ENCODE data around the gene RAET1G. TPM values are rescaled to one million over a fixed set of nuclear protein-coding genes. Genes with fewer than 3 reads are reported as not detected.
"Not testable (repeated sequence)": the region's sequence is repeated elsewhere in the genome, so short reads cannot be mapped to it uniquely, and the experiment has no call there.

RAET1G gene
- total and polyA plus RNA-seq, 12 donors, result 0.21 to 0.37 (median 0.34) TPM; not detected in 8

DNA sequence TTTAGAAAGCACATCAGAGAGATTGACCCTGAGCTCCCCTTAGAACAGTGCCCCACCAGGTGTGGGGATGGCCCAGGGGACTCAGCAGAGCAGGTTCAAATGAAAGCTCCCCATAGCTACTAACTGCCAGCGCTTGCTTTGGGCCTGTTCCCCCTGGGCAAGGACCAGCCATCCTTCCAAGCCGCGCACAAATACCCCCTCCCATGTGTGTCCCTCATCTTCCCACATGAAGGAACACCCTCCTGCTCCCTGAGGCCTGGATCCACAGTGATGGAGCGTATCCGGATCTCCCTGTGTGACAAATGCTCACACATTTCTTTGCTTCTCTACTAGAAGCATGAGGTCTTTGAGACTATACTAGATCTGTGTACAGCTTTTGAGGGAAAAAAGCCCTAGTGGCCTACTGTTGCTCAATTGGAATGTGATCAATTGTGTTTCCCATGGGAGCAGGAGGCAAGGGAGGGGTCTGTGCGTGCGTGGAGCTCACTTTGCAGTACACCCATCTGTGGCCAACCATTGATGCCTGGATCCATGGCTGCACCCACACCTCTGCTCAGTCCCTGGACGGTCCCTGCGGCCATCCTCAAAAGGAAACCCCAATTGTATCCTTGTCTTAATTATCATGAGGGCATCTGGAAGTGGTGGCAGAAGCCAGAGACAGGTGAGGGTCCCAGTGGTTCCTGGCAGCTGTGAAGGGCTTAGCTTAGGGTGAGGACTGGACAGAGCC, 1.4 kb upstream of the RAET1G start:
- H3K4me3 ChIP-seq, result no peak overlapping the region
- H3K36me3 ChIP-seq, result no peaks in the 10 kb centered on the region
- ATAC-seq (no peak), DNase-seq (no peak)
- intact Hi-C loops (cut with DNase I), result loop anchor here in 7 of 10 donors (2.0 to 10.0 kb wide), 5 partner anchors 28 to 380 kb away; partner anchors contain the start of gene PPIL4 (in 1 of the 7)
- H3K27ac ChIP-seq, result no peak overlapping the region
- H3K27me3 ChIP-seq, result peaks cover 0 to 75% (median 10%) of the 10 kb centered on the region in 7 donors
- TF ChIP-seq, protein P1, sequence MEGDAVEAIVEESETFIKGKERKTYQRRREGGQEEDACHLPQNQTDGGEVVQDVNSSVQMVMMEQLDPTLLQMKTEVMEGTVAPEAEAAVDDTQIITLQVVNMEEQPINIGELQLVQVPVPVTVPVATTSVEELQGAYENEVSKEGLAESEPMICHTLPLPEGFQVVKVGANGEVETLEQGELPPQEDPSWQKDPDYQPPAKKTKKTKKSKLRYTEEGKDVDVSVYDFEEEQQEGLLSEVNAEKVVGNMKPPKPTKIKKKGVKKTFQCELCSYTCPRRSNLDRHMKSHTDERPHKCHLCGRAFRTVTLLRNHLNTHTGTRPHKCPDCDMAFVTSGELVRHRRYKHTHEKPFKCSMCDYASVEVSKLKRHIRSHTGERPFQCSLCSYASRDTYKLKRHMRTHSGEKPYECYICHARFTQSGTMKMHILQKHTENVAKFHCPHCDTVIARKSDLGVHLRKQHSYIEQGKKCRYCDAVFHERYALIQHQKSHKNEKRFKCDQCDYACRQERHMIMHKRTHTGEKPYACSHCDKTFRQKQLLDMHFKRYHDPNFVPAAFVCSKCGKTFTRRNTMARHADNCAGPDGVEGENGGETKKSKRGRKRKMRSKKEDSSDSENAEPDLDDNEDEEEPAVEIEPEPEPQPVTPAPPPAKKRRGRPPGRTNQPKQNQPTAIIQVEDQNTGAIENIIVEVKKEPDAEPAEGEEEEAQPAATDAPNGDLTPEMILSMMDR (IDR thresholded peaks at IDR 0.05), result no peak
- H3K4me1 ChIP-seq, result peaks cover 3 to 33% (median 23%) of the 10 kb centered on the region in 9 donors
- 75 to 82% methylated on average over 9 of the region's 9 CpGs for WGBS, 2 donors
- no peaks in the 10 kb centered on the region for H3K9me3 ChIP-seq

DNA sequence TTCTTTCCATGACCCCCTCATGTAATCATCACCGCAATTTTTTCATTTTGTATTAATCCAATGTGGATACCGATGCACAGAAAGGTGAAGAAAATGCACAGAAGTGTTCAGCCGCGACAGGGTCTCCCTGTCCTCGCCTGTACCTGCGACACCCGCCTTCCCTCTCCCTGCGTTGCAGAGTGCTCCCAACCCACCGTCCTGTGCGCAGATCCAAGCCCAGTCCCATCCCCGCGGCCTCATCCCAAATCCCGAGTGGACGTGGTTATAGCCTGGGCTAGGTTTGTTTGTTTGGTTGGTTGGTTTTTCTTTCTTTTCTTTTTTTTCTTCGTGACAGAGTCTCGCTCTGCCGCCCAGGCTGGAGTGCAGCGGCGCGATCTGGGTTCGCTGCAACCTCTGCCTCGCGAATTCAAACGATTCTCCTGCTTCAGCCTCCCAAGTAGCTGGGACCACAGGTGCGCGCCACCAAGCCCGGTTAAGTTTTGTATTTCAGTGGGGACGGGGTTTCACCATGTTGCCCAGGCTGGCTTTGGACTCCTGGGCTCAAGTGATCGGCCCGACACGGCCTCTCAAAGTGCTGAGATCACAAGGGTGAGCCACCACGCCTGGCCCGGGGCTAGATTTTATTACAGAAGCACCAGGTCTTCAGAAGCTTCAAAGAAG, 536 bp upstream of the RAET1G start:
- Histone ChIP-seq H3K9me3 (no peaks in the 10 kb centered on the region), H3K36me3 (no peaks in the 10 kb centered on the region), H3K27me3 (peaks cover 0 to 66% (median under 1%) of the 10 kb centered on the region in 7 donors), H3K4me3 (peak overlapping the region in 9 of 10 donors; percentile 36 to 67 (median 60)), H3K4me1 (peaks cover 3 to 33% (median 23%) of the 10 kb centered on the region in 9 donors), H3K27ac (no peak overlapping the region)
- intact Hi-C loops (cut with DNase I), result loop anchor here in 6 of 10 donors (5.0 to 10.0 kb wide), 3 partner anchors 91 to 379 kb away; partner anchors contain the start of gene PPIL4 (in 1 of the 6)
- DNase-seq (no peak), ATAC-seq (peak in 1 of 8 donors; percentile 0)
- 25% methylated on average over 33 of the region's 33 CpGs for WGBS, 2 donors
- TF ChIP-seq, protein P1 (IDR thresholded peaks at IDR 0.05), result no peak

DNA sequence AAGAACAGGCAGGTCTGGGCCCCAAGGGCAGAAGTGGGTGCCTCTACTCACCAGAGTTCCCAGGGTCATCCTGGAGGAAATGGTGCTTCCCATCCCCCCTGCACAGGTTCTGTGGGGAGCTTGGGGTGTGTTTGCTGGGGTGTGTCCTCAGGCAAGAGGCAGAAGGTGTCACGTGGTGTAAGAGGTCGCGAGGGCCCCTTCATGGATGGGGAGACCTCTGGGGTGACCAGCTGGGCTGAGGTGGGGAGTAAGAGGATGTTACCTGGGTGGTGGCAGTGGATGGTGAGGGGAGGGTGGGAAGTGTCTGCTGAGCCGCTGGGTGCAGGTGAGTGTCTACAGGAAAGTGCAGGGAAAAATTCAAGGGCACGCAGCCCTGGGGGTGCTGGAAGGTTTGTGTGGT, 830 bp downstream of the RAET1G start:
- Histone ChIP-seq H3K4me3 (peak overlapping the region in 5 of 10 donors; percentile 59 to 67 (median 60)), H3K27me3 (peaks cover 0 to 56% (median 0%) of the 10 kb centered on the region in 7 donors), H3K4me1 (peaks cover 3 to 33% (median 23%) of the 10 kb centered on the region in 9 donors)
- ATAC-seq, DNase-seq, H3K9me3 ChIP-seq, H3K27ac ChIP-seq, H3K36me3 ChIP-seq: not testable (repeated sequence)
- intact Hi-C loops (cut with DNase I), result loop anchor here in 6 of 10 donors (5.0 to 10.0 kb wide), 3 partner anchors 90 to 377 kb away; partner anchors contain the start of gene PPIL4 (in 1 of the 6)
- WGBS, 2 donors, result 31 to 45% methylated on average over 5 of the region's 5 CpGs

DNA sequence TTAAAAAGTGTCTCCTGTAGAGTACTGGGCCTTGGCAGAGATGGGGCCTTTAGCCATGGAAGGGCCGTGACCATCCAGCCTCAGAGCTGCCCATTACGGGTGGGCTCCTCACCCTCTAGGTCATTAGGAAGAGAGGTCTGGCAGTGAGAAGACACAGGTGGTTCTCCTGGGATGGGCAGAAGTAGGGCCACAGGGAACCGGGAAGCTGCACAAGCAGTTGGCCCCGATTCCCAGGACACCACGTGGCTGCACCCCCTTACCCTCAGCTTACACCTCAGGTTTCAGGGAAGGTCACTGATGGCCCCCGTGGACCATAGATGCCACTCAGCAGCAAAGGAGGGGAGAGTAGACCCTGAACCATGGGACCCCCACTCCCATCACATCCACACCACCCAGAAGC, 1.6 kb downstream of the RAET1G start:
- no peaks in the 10 kb centered on the region for H3K9me3 ChIP-seq
- H3K4me1 ChIP-seq, result peaks cover 3 to 31% (median 23%) of the 10 kb centered on the region in 9 donors
- DNase-seq, result no peak
- 92 to 95% methylated on average over 6 of the region's 6 CpGs for WGBS, 2 donors
- no peak overlapping the region for H3K4me3 ChIP-seq
- H3K36me3 ChIP-seq, result no peaks in the 10 kb centered on the region
- intact Hi-C loops (cut with DNase I), result loop anchor here in 6 of 10 donors (2.0 to 10.0 kb wide), 4 partner anchors 75 to 377 kb away; partner anchors contain the start of gene PPIL4 (in 1 of the 6)
- TF ChIP-seq, protein P1 (IDR thresholded peaks at IDR 0.05), result no peak
- H3K27me3 ChIP-seq, result peaks cover 0 to 48% (median 0%) of the 10 kb centered on the region in 7 donors
- H3K27ac ChIP-seq, result no peak overlapping the region
- no peak for ATAC-seq

Data from heart right ventricle (tissue), 16 donors.